Measurements from ENCODE around the gene MYH11.

DNA sequence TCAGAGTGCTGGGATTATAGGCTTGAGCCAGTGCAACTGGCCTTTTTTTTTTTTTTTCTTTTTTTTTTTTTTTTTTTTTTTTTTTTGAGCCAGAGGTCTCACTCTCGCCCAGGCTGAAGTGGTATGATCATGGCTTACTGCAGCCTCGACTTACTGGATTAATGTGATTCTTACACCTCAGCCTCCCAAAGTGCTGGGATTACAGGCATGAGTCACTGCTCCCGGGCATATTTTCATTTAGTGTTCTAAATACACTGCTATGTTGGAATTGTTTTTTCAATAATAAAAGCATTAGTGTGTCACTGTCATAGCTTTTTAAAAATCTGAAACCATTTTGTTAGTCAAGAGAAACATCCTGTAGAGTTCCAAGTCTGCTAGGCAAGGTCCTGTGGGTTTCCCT, 166.5 kb downstream of the MYH11 start:
- TF ChIP-seq CTCF (conservative IDR thresholded peaks at IDR 0.05; ENCODE audit: low read length) (no peak), EZH2phosphoT487 (IDR thresholded peaks at IDR 0.05; ENCODE audit: borderline replicate concordance) (no peak)

Data from Loucy (cell line).